Activated naive CD4-positive, alpha-beta T cell (primary cell): ENCODE data around the gene GYS1.
A peak's percentile ranks its signal among the peaks of the same experiment; 100 is the strongest.

ENCODE experiments used
- DNase-seq, 4 experiments: peaks; one replicate each; lab custom pipeline; 2025; lab: John Stamatoyannopoulos, UW

Gene GYS1

DNA sequence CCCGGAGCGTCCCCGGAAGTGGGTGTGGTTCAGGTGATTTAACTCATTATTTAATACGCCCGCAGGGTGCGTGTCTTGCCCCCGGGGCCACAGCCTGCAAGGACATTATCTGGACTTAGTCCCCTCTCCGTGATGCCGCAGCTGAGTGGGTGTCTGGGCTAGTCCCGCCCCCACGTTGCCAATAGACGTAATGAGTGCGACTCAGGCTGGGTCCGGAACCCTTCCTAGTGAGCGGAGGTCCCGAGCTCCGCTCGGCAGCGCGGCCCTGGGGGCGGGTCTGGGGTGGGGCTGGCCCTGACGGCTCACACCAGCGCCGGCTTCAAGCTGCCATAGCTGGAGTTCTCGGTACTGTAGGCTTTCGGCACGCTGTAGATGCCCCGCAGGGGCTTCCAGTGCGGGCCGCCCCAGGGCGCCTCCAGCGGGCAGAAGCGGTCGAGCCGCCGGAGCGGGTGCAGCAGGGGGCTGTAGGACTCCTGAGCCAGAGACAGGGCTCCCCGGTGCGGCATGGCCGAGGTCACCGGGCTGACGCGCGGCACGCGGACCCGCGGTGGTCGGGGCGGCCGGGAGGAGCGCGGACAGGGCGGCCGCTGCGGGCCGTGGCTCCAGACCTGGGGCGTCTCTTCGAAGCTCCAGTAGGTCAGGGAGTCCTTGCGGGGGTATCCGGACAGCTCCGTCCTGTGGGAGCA lies 24.7 kb upstream of the GYS1 start:
- DNase-seq = peak in 3 of 4 experiments; percentile 22 to 63 (median 42)

DNA sequence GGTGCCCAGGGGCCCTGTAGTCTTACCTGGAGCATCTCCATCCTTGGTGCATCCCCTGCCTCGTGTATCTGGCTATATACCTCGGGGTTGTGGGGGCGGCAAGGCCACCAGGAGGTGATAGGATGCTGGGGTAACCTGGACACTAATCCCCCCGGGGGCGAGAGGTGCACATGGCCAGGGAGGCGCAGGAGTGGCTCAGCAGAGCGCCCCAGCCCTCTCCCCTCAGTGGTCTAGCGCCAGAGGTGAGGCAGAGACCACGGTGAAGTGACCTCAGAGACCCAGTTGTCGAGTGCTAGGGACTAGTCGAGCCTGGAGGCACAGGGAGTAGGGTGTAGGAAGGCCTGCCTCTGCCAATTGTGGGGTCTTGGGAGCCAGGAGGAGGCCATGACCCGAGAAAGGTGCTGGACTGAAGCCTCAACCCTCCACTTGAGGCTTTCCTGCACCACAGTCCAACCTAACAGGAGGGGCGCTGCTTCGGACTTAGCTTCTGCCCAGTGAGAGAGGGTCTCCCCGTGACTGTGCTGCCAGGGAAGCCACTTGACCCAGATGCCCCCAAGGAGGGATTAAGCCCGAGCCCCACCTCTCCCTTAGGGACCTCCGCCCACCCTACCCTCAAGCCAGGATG lies 24.0 kb upstream of the GYS1 start, which contains the start of gene LHB:
Gene LHB (minus strand): TSS at position 51 of the 625 bp plus-strand sequence. CDS start 10 bp downstream, at position 41.
- DNase-seq = no peak

DNA sequence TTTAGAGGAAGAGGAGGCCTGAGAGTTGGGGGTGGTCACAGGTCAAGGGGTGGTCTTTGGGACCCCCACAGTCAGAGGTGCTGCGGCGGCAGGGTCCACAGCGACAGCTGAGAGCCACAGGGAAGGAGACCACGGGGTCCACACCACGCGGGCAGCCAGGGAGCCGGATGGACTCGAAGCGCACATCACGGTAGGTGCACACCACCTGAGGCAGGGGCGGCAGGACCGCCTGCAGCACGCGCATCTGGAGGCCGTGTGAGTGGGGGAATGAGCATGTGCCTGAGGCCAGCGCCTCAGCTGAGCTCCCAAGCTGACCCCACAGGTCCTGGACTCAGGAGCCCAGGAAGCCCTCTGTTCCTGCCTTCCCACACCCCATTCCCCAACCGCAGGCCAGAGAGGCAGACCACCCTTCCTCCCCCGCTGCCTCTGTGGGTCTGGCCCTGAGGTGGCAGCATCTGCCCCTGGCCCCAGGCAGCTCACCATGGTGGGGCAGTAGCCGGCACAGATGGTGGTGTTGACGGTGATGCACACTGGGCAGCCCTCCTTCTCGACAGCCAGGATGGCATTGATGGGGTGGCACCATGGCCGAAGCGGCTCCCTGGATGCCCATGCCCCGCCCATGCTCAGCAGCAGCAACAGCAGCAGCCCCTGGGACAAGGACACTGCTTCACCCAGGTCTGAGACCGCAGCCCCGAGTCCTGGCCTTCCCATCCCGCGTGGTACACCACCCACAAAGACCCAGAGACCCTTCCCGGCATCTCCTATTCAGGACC lies 23.1 kb upstream of the GYS1 start:
- no peak for DNase-seq

DNA sequence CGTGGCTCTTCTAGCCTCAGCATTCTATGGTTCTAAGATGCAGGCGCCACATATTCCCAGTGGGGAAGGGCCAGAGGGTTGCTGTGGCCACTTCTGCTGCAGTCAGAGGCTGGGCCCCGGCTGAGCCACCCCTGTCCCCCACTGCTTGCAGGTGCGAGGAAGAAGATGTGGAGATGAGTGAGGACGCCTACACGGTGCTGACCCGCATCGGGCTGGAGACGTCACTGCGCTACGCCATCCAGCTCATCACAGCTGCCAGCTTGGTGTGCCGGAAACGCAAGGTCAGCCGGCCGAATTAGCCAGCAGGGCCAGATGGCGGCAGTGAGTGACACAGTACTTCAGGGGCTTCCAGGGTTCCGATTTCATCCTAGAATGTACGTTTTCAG lies 21.8 kb upstream of the GYS1 start:
- DNase-seq = no peak

GRCh38 chr19:49014123-49014869 lies 21.2 kb upstream of the GYS1 start:
- DNase-seq = no peak

- no peak for DNase-seq
These were observed 18.1 kb upstream of the GYS1 start for GRCh38 chr19:49011194-49011593.

DNA sequence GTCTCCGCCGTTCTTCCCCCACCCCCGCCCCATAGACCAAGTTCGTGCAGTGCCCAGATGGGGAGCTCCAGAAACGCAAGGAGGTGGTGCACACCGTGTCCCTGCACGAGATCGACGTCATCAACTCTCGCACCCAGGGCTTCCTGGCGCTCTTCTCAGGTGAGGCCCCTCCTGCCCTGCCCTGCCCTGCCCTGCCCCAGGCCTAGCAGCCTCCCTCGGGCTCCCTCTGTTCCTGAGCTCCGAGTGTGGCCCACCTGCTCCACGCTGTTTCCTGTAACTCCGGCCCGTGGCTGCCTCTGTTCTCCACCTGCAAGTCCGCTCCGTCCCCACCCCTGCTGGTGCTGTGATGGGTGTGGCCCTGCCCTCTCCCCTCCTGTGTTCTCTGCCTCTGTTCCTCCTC lies 17.3 kb upstream of the GYS1 start:
- no peak for DNase-seq

GRCh38 chr19:49009828-49010227 lies 16.7 kb upstream of the GYS1 start:
- DNase-seq = no peak

GRCh38 chr19:49006905-49007304 lies 13.8 kb upstream of the GYS1 start:
- DNase-seq = no peak

DNA sequence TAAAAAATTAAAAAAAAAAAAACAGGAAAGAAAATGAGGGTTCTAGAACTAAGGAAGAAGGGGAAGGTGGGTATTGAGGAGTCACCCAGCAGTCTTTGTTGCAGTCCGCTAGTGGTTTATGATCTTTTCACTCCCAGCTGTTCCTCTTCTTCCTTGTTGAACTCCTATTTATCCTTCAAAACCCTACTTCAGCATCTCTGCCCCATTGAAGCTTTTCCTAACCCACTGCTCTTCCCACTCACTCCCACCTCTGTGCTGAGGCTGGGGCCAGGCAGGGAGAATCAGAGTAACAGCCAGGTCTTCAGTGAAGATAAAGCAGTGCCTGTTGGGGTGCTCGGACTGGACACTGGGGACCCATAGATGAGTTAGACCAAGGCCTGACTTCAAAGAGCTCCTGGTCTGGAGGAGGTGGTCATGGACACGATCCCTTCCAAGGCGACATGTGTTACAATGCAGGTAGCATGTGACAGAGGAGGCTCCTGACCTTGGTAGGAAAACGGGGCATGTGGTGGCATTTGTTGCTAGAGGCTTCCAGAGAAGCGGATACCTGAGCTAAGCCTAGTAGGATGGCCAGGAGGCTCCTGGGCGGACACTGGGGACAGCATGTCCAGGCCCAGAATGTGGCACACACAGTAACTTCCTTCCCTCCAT lies 12.0 kb upstream of the GYS1 start:
- no peak for DNase-seq

- no peak for DNase-seq
These were observed 11.0 kb upstream of the GYS1 start for GRCh38 chr19:49004133-49004532.

GRCh38 chr19:48999481-49000325 lies 6.6 kb upstream of the GYS1 start:
- DNase-seq = peak in 3 of 4 experiments; percentile 31 to 70 (median 46)

GRCh38 chr19:48997972-48998371 lies 4.9 kb upstream of the GYS1 start:
- DNase-seq = peak in 2 of 4 experiments; percentile 10 to 31

- no peak for DNase-seq
These were observed 902 bp upstream of the GYS1 start for GRCh38 chr19:48994035-48994386.

DNA sequence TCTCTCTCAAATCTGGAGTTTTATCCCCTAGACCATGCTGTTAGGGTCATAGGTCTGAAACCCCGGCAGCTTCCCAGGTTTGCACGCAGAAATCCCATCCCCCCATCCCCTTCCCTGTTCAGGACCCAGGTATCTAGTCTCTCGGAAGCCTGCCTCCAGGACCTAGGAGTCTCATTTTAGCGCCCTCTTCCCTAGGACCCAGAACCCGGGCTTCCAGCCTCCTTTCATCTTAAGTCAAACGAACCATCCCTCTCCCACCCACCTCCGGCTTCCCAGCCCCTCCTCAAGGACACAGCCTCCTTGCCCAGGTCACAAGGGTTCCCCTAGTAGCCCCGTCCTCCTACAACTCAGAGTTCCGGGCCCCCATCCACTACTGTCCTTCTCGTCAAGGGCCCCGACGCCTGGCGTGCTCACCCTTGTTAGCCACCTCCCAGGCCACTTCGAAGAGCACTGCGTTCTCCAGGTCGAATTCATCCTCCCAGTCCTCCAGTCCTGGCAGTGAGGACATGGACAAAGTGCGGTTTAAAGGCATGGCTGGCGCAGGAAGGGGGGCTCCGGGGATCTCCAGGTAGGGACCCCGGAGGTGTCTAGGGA lies 431 bp downstream of the GYS1 start:
- DNase-seq = peak in 1 of 4 experiments; percentile 30

GRCh38 chr19:48991873-48992580 lies 1.1 kb downstream of the GYS1 start:
- no peak for DNase-seq

GRCh38 chr19:48991011-48991609 lies 2.0 kb downstream of the GYS1 start:
- no peak for DNase-seq

- no peak for DNase-seq
These were observed 2.7 kb downstream of the GYS1 start for GRCh38 chr19:48990400-48990799.

DNA sequence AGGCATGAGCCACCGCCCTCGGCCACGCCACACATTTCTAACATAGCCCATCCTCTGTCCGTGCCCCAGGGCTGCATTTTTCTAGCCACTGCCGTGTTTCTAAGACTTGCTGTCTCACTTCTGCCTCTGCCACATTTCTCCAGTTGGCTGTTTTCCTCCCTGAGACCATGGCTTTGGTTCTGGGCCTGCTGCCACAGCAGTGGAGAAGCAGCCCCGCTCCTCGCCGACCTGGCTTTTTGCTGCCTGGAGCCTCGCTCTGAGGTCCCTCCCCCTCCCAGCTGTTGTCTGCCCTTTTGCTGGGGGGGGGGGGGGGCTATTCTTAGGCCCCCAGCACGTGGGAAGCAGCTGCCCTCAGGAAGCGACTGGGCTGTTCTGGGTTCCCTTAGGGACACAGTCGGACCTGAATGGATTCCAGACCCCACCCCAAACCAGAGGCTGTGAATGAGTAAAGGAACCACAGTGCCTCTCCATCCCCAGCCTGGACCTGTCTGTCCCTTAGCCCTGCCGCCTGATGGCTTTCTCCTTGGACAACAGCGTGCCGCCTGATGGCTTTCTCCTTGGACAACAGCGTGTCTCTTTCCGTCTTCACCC lies 3.3 kb downstream of the GYS1 start:
- DNase-seq = no peak
